Prostate gland (tissue), 2 donors: ENCODE measurements around the gene SKAP1. TPM values are rescaled to one million over a fixed set of nuclear protein-coding genes. Genes with fewer than 3 reads are reported as not detected.

Experiments
- DNase-seq: peaks from one replicate; pipeline ENCODE4 v3.0.0-alpha.2; 2019; ENCODE audit warnings: low spot score
- H3K27ac ChIP-seq, 2 donors: fragments of 200-600 bp; sonication (generic); 2 replicates each; pipeline ENCODE4 v1.5.1; 2017 to 2019
- H3K27me3 ChIP-seq: fragments of 200-600 bp; sonication (generic); replicated peaks from 2 replicates; pipeline ENCODE4 v1.5.1; 2019; ENCODE audit not compliant: insufficient read depth
- H3K36me3 ChIP-seq, 2 donors: fragments of 200-600 bp; sonication (generic); 1 replicate in 1 of 2; 2 replicates in 1 of 2; pipeline versions ENCODE4 v1.5.1 to v1.8.1; 2017 to 2019
- H3K4me1 ChIP-seq: fragments of 200-600 bp; sonication (generic); replicated peaks from 2 replicates; pipeline ENCODE4 v1.5.1; 2019
- H3K4me3 ChIP-seq, 2 donors: fragments of 200-600 bp; sonication (generic); 2 replicates each; pipeline ENCODE4 v1.5.1; 2017 to 2019
- H3K9me3 ChIP-seq: fragments of 200-600 bp; sonication (generic); 2 replicates; pipeline ENCODE4 v1.5.1; 2017
- POLR2A ChIP-seq: fragments of 450-650 bp; IDR thresholded peaks from one replicate; pipeline ENCODE4 v1.6.1; 2016; ENCODE audit warnings: antibody characterized with exemption, mild to moderate bottlenecking
- POLR2AphosphoS5 ChIP-seq: sonication (generic); formaldehyde crosslinking; IDR thresholded peaks from one replicate; pipeline ENCODE4 v1.6.1; 2017; ENCODE audit warnings: antibody characterized with exemption
- WGBS: methylation state at CpG from one replicate; pipeline ENCODE4 v1.1.5; 2018; 5-methylcytosine and 5-hydroxymethylcytosine counted together
- intact Hi-C: fragments of 100-400 bp; cut with DNase I; formaldehyde crosslinking; loops from one replicate; pipeline ENCODE4 v1.14.2; 2022
- total RNA-seq, 2 donors: library from RNA; depleted of rRNA; stranded (reverse); fragments of >200 nt; gene quantifications; one replicate each; pipeline ENCODE4 v1.1.0, GENCODE V29; 2016
- TF ChIP-seq, protein P1 (sequence below), 4 experiments: fragments of 200-600 bp in 2 of 4; fragments of 450-650 bp in 2 of 4; sonication (generic) in 2 of 4; IDR thresholded peaks; 1 replicate in 3 of 4; 2 replicates in 1 of 4; pipeline ENCODE4 v1.5.1; 2016 to 2019; ENCODE audit warnings: antibody characterized with exemption in 4 of 4, mild to moderate bottlenecking in 2 of 4, moderate library complexity in 2 of 4

Gene SKAP1
- total RNA-seq, 2 donors from 2014 or later = 1.1 to 1.4 TPM

DNA sequence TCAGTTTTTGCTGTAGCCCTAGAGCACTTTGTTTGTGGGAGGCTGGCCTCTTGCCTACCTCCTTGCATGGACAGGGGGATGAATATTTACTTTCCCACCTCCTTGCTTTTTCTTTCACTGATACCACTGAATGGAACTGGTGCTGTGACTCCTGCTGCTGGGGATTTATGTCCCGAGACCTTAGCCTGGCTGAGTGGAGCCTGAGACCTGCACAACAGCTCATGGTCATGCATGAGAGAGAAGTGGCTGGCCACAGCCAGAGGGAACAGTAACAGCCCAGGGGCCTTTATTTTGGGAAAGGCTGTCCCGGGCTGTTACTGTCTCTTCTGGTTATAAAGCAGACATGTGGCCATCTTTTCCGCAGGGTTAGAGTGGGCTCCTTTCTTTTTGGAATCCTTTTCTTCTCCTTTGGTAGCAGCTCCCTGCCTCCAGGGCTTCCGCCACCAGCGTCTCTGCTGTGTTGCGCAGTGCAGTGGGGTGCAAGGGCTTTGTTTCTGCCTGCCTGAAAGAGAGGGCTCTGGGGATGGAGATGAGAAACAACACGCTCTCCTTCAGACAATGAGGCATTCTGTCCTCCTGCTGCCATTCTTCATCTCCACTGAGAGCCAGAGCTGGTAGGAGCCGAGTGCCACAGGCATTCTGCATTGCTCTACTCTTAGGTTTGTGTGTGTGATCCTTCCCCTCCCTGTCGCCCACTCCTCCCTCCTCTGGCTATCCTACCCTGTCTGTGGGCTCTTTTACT lies 307.9 kb downstream of the SKAP1 start:
- peaks cover 0 to 10% of the 10 kb centered on the region in 2 donors for H3K36me3 ChIP-seq
- no peak overlapping the region for H3K27ac ChIP-seq
- no peak for TF ChIP-seq POLR2AphosphoS5
- TF ChIP-seq, protein P1, sequence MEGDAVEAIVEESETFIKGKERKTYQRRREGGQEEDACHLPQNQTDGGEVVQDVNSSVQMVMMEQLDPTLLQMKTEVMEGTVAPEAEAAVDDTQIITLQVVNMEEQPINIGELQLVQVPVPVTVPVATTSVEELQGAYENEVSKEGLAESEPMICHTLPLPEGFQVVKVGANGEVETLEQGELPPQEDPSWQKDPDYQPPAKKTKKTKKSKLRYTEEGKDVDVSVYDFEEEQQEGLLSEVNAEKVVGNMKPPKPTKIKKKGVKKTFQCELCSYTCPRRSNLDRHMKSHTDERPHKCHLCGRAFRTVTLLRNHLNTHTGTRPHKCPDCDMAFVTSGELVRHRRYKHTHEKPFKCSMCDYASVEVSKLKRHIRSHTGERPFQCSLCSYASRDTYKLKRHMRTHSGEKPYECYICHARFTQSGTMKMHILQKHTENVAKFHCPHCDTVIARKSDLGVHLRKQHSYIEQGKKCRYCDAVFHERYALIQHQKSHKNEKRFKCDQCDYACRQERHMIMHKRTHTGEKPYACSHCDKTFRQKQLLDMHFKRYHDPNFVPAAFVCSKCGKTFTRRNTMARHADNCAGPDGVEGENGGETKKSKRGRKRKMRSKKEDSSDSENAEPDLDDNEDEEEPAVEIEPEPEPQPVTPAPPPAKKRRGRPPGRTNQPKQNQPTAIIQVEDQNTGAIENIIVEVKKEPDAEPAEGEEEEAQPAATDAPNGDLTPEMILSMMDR (IDR thresholded peaks at IDR 0.05) = no peak
- TF ChIP-seq POLR2A = no peak
- H3K27me3 ChIP-seq = no peaks in the 10 kb centered on the region
- intact Hi-C loops = no loop called here
- WGBS = 73% methylated on average over 9 of the region's 9 CpGs
- H3K4me3 ChIP-seq = no peak overlapping the region
- no peaks in the 10 kb centered on the region for H3K4me1 ChIP-seq
- DNase-seq = no peak
- no peaks in the 10 kb centered on the region for H3K9me3 ChIP-seq

DNA sequence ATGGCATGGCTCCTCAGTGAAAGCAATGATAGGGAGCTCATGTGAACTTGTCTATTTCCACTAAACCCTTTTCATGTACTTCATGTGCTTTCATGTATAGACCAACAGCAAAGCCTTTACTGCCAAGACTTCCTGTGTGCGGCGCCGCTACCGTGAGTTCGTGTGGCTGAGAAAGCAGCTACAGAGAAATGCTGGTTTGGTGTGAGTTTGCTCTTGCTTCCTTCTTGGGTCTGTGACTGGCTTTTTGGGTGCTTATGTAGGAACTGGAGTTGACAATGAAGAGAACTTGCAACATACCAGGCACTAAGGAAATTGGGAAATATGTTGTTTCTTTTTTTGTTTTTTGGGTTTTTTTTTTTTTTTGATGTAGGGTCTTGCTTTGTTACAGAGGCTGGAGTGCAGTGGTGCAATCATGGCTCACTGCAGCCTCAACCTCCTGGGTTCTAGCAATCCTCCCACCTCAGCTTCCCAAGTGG lies 316.8 kb downstream of the SKAP1 start:
- no peaks in the 10 kb centered on the region for H3K36me3 ChIP-seq
- no peaks in the 10 kb centered on the region for H3K9me3 ChIP-seq
- no peak overlapping the region for H3K27ac ChIP-seq
- H3K4me3 ChIP-seq = no peak overlapping the region
- intact Hi-C loops = no loop called here
- no peak for TF ChIP-seq POLR2AphosphoS5
- H3K27me3 ChIP-seq = no peaks in the 10 kb centered on the region
- DNase-seq = no peak
- H3K4me1 ChIP-seq = no peaks in the 10 kb centered on the region
- WGBS = 91% methylated on average over 5 of the region's 5 CpGs

DNA sequence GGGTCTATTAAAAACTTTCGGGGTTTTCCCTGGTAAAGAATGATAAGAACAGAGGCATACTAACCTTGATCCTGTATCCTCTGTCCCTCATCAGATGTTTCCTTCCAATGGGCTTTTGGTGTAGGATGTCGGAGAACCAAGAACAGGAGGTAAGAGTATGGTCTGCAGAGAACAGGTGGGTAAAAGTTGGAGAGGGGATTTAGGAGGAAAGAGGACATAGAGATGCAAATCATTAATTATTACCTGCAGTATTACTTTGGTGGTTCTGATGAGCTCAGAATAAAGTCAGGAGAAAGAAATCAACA lies 318.1 kb downstream of the SKAP1 start:
- DNase-seq = no peak
- H3K27ac ChIP-seq = no peak overlapping the region
- H3K4me3 ChIP-seq = no peak overlapping the region
- no peaks in the 10 kb centered on the region for H3K36me3 ChIP-seq
- 81% methylated on average over 2 of the region's 2 CpGs for WGBS
- H3K4me1 ChIP-seq = no peaks in the 10 kb centered on the region
- no peaks in the 10 kb centered on the region for H3K9me3 ChIP-seq
- TF ChIP-seq POLR2AphosphoS5 = no peak
- no peak for TF ChIP-seq POLR2A
- TF ChIP-seq, protein P1 (IDR thresholded peaks at IDR 0.05) = no peak
- intact Hi-C loops = no loop called here
- no peaks in the 10 kb centered on the region for H3K27me3 ChIP-seq

DNA sequence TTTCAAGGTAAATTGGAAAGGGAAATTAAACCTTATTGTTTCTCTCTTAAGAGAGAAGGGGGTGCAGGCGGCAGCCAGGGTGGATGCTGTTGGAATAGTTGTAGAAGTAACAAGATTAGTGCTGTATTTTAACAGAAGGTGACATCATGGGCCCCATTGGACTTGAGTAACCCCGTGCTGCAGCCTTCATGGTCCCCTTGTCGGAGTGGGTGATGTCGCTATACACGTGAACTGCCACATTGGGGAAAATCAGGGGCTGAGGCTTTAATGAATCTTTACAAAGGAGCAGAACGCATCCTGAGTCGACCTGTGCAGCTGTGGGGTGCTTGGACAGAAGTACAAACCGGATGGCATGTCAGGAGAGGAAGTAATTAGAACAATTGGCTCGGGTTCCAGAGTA lies 319.3 kb downstream of the SKAP1 start:
- no peaks in the 10 kb centered on the region for H3K4me1 ChIP-seq
- 79% methylated on average over 9 of the region's 9 CpGs for WGBS
- intact Hi-C loops = no loop called here
- H3K27ac ChIP-seq = no peak overlapping the region
- no peak for TF ChIP-seq POLR2A
- TF ChIP-seq POLR2AphosphoS5 = no peak
- TF ChIP-seq, protein P1 (IDR thresholded peaks at IDR 0.05) = no peak
- H3K9me3 ChIP-seq = no peaks in the 10 kb centered on the region
- no peak for DNase-seq
- H3K27me3 ChIP-seq = no peaks in the 10 kb centered on the region
- H3K36me3 ChIP-seq = no peaks in the 10 kb centered on the region
- no peak overlapping the region for H3K4me3 ChIP-seq

DNA sequence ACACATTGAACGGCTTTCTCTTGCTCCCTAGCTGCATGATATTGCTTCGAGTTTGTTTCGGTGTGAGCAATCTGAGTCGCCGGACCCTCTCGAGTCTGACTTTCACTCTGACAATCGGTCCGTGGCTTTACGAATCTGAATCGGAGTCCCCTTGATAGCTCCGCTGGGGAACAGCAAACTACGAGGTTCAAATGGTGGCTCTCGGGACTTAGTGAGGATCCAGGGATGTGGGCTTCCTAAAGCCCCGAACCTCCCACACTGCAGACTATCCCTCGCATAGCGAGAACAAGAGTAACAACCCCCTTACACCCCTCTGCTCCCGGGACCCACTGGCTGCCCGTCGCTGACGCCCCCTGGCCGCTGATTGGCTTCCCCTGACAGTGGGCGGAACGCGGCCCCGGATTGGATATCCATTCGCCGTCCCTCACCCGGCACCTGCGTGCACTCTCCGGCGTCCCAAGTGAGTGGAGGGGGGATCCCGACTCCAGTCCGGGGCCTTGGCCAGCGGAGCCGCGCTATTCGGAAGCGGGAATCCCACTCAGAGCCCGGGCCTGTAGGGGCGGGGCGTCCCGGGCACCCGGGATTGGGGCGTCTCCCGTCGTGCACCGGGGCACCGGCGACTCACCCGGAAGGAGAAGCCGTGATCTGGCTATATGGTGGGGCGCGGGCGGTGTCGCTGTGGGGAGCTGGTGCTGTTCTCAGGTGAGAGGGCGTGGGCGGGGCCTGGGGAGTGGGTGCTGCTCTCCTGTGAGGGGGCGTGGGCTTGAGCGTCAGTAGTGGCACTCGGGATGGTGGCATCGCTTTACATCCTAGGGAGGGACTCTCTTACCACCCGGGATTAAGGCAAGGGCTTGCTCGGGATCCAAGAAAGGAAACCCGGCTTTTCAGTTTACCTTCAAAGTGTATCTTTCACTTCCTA lies 322.6 kb downstream of the SKAP1 start, which contains the start of gene SNX11:
Gene SNX11 (plus strand): TSS at position 630 of the 919 bp plus-strand sequence. CDS start 4,278 bp downstream, outside the sequence.
- intact Hi-C loops = no loop called here
- peak within 1 kb of the TSS; percentile 65 to 74 for H3K4me3 ChIP-seq
- under 1% methylated on average over 58 of the region's 64 CpGs for WGBS
- H3K36me3 ChIP-seq = no peaks in the 10 kb centered on the region
- no peaks in the 10 kb centered on the region for H3K9me3 ChIP-seq
- TF ChIP-seq, protein P1 (IDR thresholded peaks at IDR 0.05) = peak in 2 of 4 experiments; percentile 27 to 29
- TF ChIP-seq POLR2A (peak; percentile 70), POLR2AphosphoS5 (peak; percentile 91)
- peak within 1 kb of the TSS; percentile 91 to 94 for H3K27ac ChIP-seq
- peak; percentile 89 for DNase-seq
- no peaks in the 10 kb centered on the region for H3K4me1 ChIP-seq
- no peaks in the 10 kb centered on the region for H3K27me3 ChIP-seq
